EH (cell line): ENCODE results near the gene SLX9.

Experiments used
- DNase-seq: peaks from one replicate; pipeline ENCODE4 v3.0.0-alpha.2; 2015; ENCODE audit warnings: low read depth

The SLX9 gene, protein sequence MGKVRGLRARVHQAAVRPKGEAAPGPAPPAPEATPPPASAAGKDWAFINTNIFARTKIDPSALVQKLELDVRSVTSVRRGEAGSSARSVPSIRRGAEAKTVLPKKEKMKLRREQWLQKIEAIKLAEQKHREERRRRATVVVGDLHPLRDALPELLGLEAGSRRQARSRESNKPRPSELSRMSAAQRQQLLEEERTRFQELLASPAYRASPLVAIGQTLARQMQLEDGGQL

DNA sequence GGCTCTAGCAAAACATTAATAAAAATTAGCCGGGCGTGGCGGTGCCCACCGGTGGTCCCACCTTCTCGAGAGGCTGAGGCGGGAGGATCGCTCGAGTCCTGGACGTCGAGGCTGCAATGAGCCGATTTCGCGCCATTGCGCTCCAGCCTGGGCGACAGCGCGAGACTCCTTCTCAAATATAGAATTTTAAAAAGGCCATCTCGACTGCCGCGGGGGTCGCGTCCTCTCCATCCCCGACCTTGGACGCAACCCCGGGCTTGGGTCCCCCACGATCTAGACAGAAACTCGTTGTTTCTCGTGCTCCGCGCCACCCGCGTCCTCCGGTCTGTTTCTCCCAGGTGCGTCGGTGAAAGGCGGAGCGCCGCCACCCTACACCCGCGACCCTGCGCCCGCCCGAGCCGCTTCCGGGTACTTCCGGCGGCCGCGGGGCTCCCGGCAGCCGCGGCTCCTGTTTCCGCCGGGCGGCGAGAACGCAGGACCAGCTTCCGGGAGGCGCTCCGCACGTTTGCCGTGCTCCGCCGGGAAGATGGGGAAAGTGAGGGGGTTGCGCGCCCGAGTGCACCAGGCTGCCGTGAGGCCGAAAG lies at the start of gene SLX9:
Gene SLX9, plus strand, starts transcription at position 498 of the 584 bp plus-strand sequence. Its CDS starts 29 bp downstream, at position 527.
- peak; percentile 72 for DNase-seq

DNA sequence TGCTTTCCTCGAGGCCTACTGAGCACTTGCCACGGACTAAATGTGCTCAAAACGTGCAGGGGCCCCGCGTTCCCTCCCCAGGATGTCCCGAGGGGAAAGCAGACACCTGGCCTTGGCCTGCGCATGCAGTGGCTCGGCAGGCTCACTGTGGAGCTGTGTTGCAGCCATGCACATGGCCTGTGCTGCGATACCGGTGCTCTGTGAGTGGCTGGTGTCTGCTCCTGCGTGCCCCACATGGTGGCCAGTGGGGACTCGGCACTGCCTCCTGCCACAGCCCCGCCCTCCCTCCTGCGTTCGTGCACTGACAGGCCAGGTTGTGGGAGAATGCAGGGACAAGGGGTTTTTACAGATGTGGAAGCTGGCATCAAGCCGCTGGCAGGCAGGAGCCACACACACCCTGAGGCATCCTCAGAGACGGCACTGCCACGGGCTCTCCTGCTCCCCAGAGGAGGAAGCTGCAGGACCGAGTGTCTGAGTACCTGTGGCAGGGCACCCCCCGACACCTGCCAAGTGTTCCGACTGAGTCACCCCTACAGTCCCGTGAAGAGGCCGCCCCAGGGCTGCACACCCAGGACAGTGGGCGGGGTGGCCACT lies 49.4 kb upstream of the SLX9 start:
- no peak for DNase-seq

DNA sequence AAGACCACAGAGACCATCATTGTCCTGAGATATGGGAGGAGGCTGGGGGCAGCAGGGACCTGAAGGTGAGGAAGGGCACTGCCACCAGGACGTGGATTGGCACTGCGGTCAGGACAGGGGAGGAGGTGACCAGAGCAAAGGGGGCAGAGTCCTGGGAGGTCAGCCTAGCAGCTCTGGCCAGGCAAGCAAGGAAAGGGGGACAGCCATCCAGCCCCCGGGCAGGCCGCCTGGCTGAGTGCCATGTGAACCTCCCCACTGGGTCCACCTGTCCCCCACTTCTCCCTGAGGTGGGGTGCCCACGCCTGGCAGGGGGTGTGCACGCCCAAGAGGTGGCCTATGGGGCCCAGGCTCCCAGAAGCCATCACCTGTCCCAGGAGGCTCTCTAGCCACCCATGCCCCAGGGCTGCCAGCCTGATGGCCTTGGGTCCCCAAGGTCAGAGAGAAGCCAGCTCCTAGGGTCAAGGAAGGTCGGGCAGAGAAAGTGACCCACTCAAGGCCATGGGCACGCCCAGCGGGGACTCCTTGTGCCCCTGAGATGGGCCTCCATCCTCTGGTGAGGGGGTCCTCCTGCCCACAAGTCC lies 48.8 kb upstream of the SLX9 start:
- DNase-seq: no peak

DNA sequence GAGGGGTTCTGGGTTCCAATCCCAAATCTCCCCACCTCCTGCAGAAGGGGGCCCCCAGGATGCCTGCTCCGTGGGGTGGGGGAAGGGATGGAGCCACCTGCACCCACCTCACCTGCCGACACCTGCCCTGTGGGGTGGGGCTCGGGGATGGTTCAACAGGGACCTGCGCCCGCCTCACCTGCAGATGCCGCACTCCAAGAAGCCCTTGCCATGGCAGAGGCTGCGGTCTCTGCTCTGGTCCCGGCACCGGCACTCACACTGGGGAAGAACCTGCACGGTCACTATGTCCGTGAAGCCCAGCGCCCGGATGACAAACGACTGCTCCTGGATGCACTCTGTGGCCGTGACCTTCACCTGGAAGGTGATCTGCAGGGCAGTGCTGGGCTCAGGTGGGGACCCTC lies 48.2 kb upstream of the SLX9 start:
- no peak for DNase-seq

DNA sequence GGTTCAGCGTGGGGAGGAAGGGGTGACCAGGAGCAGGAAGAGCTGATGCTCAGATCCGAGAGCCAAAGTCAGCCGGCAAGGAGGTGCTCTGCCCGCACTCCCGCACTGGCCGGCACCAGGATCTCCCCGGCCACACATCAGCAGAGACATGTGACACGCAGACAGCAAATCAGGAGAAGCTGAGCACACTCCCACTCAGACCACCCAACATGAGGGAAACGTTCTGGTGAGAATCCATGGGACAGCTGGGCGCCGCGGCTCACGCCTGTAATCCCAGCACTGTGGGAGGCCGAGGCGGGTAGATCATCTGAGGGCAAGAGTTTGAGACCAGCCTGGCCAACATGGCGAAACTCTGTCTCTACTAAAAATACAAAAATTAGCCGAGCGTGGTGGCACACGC lies 47.7 kb upstream of the SLX9 start:
- no peak for DNase-seq

DNA sequence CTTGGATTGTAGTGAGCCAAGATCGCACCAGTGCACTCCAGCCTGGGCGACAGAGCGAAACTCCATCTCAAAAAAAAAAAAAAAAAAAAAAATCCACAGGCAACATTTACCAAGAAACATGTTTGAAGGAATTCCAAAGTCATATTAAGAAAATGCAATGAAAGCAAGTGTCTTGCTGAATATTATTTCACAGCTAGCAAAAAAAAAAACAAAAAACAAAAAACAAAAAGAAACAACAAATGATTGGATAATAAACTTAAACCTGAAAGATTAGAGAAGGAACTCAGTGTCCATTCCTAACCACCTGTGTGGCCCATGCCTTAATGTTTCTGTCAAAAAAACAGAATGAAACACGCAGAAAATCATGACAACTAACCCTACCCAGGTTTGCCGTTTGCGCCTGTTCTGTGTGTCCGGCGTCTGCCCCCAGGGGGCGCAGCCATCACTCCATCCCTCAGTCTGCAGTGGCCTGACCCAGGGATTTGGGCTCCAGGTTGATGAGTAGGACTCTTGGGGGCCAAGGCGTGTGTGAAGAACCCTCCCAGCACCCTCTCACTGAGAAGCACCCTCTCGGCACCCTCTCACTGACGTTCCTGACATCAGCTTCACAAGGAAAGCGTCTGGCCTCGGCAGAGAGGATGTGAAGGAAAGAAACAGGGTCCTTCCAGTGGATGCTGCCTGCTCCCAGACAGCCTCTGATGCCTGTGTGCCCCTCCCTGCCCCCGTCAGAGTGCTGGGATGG lies 47.1 kb upstream of the SLX9 start:
- DNase-seq: peak; percentile 45

DNA sequence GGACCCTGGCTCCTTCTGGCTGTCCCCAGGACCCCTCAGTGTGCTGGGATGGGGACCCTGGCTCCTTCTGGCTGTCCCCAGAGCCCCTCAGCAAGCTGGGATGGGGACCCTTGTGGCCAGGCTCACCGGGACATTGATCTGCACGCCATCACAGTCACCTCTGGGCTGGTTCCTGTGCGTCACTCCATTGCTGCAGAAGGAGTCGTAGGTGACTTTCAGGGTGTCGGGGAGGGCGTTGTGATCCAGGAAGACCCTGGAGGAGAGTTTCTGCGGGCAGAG lies 46.6 kb upstream of the SLX9 start:
- no peak for DNase-seq

DNA sequence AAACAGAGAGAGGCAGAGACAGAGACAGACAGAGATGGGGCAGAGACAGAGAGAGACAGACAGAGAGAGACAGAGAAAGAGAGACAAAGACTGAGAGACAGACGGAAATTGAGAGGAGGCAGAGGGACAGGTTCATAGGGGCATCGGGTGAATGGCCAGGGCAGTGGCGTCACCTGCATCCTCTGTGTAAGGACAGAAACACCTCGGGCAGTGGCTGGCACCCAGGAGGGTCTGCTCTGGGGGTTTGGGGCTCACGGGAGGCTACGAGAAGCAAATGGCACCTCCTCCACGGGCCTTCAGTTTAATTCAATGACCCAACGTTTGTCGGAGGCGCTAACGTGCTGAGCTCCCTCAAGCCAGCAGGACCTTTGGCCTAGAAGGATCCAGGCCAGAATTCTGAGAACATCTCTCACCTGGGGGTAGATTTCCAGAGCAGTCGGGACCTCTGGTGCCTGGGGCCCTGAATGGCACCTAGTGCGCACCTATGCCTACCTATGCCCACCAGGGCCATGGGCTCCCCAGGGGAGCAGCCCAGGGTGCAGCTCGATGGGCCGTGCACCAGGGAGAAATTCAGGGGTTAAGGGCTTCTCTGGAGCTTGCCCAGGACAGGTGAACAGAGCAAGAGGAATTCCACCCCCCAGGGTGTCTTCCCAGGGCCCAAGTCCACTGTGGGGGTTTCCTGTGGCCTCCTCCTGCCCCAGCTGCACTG lies 45.7 kb upstream of the SLX9 start:
- no peak for DNase-seq

DNA sequence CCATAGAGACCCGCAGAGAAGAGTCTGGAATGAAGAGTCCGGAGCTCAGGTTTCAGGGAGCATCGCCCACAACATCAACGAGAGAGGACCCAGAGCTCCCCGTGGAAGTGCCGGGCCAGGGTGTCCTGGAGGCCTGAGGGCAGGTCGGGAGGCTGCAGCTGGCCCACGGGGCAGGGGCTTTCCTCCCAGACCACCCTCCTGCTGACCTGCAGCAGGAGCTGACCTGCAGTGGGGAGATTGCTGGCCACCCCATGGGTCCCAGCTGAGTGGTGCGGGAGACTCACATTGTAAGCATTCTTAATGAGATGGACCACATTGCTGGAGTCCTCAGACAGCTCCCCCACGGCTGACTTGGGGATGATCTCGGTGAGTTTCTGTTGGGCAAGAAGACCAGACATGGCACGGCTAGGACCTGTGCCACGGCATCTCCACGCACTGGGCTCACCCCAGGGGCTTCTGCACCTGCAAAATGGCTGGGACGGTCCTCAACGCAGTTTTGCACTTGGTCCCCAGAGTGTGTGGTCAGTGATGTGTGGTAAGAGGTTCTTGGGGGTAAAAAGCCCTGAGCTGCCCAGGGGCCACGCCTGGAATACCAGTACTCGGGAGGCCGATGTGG lies 45.0 kb upstream of the SLX9 start:
- DNase-seq: no peak

DNA sequence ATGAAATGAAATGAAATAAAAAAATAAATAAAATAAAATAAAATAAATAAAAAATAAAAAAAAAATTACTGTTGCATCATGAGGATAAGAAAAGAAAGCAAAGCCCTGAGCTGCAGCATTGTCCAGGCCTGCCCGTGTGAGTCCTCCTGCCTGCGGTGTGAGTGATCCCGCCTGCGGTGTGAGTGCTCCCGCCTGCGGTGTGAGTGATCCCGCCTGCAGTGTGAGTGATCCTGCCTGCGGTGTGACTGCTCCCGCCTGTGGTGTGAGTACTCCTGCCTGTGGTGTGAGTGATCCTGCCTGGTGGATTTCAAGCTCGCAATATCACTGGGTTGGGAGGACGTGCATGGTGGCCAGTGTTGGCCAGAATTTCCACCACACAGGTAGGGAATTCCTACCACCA lies 44.0 kb upstream of the SLX9 start:
- DNase-seq: no peak

DNA sequence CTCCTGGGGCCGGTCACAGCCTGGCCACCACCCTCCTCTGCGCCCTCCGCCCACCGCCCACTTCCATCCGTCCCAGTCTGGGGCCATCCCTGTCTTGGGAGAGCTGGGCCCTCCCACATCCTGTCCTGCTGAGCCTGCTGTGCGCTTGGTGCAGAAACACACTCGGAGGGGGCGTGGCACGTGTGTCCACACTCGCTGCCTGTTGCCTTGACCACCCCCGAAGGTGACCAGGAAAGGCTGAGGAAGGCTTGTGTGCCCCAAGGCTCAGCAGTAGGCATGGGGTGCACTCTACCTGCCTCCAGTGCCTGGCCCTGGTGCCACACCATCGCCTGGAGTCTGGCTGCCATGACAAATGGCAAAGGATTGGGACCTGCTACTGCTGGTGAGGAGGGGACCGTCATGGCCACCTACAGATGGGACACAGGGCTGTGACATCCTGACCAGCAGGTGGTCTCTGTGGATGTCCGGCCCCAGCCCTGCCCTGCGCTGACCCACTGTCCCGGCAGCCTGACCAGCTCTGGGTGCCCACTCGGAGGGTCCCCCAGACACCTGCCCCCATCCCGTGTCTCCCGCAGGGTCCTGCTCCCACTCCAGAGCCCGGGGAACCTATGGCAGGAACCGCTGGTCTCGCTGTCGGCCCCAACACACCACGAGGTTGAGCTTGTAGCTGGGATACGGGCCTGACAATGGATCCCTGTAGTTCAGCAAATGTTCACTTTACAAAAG lies 43.1 kb upstream of the SLX9 start:
- DNase-seq: no peak

DNA sequence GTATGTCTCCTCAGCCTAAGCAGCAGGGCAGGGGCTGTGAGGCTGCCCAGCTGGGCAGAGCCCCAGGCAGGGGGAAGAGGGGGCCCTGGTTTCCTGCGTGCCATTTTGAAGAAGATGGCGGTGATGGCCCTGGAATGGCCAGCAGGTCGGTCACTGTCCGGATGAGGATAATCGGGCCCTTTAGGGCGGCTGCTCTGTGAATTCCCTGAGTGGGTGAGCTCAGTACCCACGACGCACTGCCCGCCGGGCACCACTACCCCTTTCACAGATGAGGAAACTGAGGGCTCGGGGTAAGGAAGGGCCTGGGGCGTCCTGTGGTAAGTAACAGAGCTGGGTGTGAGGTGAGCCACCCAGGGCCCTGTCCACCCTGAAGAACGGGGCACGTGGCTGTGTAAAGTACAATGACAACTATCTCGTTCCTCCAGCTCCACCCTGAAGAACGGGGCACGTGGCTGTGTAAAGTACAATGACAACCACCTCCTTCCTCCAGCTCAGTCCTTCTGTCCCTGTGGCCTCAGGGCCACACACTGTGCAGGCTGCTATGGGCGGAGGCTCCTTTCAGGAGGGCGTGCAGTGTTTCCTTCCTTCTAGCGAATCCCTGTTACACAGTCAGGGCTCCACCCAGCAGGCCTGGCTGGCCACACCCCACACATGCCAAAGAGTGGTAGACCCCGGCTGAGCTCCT lies 42.4 kb upstream of the SLX9 start:
- DNase-seq: no peak

DNA sequence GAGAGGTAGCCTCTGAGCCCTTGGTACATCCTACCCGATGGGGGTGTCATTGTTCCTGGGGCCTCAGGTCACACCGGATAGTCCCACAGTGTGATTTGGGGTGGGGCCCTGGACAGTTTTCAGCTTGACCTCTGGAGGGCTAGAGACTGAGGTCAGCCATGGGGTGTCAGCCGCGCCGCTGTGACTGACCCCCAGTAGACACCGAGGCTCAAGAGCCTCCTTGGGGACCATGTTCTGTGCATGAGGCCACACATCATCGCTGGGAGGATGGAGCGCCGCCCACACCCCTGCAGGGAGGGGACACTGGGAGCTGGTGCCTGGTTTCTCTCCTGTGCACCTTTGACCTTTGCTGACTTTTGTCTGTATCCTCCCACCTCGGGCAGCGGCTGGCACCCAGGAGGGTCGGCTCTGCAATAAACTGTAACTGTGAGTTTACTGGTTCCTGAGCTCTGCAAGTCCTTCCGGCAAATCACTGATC lies 41.8 kb upstream of the SLX9 start:
- DNase-seq: no peak

DNA sequence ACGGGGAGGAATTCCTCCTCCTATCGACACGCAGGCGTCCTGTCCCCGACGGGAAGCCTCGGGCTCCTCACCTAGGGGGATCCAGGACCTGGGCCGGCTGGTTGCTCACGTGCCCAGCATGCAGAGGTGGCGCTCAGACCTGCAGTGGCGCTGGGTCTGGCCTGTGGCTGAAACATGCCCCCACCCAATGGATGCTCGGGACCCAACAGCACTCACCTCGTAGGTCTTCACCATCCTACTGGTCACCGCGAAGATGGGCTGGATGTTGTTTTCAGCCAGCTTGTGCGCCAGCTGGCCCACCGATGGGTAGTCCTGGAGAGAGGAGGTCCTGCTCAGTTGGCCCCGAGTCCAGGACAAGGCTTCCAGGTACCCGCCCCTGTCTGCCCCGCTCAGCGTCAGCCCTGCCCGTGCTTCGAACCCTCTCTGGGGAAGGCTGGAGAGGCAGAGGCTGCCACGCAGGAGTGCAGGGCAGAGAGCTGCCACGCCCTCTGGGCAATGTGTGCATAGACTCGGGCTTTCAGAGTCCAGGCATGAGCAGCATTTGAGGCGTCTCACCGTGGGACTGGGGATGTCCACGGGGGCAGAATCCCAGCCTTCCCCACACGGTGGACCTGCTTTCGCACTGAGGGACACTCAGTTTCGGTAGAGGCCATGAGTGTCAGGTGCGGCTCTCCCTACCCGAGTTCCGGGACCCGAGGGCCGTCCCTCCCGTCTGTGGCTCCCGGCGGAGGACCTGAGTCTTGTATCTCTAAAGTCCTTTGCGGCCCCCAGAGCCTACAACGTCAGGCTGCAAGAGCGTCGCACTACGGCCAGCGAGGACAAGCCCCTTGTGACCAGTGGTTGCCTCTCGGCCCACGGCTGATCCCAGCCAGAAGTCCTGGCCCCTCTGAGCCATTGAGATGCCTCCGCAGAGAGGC lies 40.7 kb upstream of the SLX9 start:
- no peak for DNase-seq

DNA sequence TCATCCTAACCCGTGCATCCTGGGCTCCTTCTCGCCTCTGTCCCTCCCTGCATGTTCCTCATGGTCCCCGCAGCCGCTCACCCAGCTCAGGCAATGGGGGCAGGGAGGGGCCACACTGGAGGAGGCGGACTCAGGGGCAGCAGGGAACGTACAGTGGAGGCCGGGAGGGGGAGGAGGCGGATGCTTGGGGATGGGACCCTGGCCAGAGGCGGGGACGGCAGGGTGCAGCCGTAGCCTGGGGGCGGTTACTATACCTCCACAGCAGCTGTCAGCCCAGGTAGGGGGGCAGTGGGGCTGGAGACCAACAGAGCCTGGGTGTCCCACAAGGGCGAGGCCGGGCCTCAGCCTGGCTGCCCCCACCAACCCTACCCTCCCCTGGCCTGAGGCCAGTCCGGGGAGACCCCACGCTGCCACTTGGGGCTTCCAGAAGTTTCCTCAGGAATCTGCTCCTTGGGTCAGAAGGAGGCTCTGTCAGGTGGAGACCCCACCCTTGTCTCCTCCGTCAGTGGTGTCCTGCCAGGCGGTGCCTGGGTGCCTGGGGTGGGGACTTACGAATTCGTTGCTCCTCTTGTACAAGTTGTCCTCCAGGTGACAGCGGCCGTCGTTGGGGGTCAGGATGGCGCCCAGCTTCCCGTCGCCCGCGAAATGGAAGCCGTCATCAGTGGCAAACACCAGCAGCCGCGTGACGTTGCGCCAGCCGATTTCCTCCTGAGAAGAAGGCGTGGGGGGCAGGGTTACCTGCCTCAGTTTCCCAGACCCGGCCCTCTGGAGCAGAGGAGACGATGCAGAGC lies 39.9 kb upstream of the SLX9 start:
- no peak for DNase-seq

DNA sequence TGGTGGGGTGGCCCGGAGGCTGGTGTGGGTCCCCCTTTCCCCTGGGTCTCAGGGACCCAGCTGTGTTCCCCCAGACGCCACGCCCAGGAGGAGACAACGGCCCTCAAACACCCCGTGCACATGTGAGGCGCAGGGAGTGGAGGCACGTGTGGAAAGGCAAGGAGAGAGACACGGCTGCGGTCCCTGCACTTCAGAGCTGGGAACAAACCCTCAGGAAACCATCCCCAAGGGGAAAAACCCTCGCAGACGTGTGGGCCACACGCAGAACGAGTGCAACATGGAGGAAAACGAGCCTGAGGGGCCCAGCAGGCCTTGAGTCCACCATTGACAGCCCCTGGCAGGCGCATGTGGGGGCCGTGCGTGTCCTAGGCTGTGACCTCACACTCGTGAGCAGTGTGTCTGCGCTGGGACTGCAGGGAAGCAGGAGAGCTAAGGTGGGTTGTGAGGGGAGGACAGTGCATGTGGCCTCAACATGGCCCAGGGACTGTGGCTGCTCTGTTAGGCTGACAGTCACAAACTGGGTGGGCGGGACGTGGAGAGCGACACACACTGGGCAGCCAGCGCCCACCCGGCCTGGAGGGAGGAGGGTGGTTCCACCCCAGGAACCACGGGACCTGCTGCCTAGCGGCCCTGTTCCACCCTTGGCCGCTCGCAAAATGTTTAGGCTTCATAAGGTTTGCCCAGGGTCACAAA lies 39.1 kb upstream of the SLX9 start:
- no peak for DNase-seq

DNA sequence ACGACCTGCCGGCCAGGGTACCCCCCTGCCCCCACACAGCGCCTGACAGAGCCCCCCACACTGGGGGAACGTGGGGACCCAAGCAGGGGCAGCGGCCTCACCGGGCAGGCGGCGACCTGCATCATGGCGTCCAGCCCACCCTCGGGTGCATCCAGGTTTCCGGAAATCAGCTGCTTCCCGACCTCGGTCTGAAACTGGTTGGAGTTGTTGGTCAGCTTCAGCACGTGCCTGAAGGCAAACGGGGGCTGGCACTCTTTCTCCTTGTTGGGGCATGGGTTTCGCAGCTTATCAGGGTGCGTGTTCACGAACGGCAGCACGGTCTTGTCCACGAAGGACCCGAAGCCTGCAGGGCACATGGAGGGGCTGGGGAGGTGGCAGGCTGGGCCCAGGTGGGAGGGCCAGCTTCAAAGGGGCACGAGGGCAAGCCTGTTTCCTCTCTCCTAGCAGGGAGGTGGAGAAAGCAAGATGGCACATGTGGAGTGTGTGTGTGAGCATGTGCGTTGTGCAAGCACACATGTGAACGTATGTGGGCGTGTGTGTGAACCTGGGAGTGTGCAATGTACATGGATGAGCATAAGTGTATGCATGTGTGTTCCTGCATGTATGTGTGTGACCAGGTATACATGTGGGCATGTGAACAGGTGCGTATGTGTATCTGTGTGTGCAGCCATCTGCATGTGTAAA lies 38.3 kb upstream of the SLX9 start:
- no peak for DNase-seq
